GM18867 (cell line): ENCODE measurements around the gene SNRNP27.

Experiments
- ATAC-seq: cut with Tn5 transposase; IDR thresholded peaks from one replicate; pipeline ENCODE4 v1.9.1; 2021; ENCODE audit warnings: mild to moderate bottlenecking, moderate library complexity; ENCODE audit not compliant: unreplicated experiment

Gene SNRNP27

DNA sequence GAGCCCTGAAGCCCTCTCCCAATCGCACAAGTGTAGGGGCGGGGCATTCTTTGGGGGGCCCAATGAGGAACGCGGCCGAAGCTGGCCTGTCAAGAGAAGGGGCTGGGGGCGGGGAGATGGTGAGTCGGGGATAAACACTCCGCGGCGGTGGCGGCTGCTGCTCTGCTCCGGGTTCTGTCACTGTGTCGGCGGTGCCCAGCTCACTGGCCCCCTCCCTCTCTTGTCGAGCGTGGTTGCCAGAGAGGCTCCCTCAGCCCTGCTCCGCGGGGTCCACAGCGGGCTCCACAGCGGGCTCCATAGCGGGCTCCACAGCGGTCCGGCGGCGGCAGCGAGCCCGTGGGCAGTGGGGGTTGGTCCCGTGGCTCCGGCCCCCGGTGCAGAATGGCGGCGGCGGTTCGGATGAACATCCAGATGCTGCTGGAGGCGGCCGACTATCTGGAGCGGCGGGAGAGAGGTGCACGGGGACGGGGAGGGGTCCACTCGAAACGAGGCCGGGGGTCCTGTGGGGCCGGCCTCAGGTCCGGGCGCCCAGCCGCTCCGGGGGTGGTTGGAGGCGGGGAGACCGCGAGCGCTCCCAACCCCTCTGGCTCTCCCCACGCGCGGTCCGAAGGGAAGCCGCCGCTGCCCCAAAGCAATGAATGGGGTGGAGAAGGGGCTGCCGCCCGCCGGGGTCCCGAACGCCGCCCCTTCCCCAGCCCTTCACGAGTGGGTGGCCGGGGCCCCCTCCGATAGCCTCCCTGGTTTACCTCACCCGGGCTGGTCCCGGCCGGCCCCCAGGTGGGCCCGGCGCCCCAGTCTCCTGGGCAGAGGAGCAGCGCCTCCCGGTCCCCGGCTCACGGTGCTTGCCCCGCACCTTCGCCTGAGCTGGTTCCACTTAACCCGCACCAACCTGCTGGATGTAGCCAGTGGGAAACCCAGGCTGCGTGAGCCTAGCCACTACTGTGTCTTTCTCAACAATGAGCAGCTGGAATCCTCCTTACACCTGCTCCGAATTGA lies 21.5 kb downstream of the SNRNP27 start, which contains the start of gene MXD1:
TSS of gene MXD1 (plus strand) at position 160 of the 996 bp plus-strand sequence. CDS start at position 382, 222 bp downstream.
- ATAC-seq = peak; percentile 0

DNA sequence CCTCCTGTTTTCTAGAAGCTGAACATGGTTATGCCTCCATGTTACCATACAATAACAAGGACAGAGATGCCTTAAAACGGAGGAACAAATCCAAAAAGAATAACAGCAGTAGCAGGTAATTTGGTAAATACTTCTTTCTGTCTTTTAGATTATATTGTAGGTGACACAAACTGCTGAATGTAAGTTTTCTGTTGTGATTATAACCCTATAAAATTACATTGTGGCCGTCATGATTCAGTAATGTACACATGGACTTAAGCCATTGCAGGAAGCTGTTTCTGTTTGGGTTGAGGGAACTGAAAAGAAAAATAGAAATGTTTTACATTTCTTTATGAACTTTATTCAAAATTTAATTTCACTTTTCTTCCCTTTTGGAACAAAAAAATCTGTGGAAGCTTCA lies 22.4 kb downstream of the SNRNP27 start:
- no peak for ATAC-seq

DNA sequence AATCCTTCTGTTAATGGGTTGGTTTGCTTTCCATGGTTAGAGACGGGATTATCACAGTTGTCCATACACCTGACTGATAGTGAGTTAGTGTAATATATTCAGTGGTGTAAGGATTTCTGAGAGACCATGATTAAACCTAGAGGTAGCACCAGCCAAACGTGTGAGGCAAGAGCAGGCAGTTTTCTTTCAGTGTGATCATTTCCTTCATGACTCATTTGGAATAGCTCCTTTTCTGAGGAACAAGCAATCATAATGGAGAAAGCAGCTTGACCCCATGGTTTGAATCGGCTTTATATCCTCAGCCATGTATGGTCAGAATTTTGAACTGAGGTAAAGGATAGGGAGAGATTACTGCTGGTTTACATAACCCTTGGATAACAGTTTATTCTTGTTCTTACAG lies 24.1 kb downstream of the SNRNP27 start:
- ATAC-seq = no peak

DNA sequence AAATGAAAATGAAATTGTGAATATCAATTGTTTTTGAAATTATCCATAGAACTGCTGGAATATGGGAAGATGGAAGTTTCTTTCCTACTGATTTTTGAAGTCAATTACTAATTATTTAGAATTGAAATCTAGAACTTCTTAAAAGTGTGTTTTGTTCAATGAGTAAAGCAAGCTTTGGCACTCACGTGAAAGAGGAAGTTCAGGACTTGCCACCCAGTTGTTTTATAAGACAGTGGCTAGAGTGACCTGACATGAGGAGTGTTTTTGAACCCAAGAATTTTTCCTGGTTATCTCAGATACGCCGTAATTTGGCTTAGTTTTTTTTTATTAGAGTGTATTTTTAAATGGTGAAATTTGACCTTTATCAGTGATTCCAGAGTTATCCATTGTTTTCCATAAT lies 24.6 kb downstream of the SNRNP27 start:
- ATAC-seq = no peak

DNA sequence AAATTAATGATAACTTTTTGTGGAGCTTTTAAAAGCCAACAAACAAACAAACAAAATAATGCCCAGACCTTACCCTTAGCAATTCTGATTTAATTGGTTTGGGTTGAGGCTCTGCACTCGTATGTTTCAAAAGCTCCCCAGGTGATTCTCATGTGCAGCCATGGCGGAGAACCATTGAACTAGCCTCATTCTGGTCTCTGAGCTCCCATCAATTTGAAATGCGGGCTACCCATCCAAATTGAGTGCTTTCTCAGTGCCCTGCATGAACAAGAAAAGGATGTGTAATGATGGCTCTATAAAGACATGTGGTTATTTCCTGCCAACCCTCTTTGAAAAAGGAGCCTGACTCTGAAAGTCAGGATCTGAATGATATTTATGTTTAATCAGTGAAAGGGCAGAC lies 29.4 kb downstream of the SNRNP27 start:
- ATAC-seq = no peak

DNA sequence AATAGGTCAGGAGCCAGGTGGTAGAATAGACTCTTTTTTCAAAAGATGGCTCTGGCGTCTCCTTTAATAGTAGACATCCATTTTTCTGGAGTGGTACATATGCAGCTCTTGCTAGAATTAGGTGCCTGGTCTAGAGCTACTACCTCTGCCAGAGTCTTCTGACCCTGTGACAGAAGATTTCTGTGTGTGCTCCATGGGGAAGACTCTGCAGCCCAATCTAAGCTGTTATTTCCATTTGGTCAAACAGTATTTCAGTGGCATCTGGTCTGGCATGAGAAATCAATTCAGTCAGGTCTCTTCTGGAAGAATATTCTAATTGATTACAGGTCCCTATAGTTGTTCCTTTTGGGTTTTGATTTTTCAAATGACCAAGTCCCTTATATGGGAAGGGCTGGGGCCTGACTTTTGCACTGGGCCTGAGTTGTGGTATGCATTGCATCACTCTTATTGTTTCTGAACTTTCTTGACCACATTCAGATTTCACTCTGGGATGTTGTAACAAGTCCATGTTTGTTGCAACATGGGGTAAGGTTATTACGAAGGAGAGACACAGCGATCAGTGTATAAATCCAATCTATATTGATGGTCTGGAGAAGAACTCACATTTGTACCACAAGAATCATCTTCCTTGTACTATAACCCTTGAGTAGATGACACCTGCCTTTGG lies 33.2 kb downstream of the SNRNP27 start:
- ATAC-seq = no peak

DNA sequence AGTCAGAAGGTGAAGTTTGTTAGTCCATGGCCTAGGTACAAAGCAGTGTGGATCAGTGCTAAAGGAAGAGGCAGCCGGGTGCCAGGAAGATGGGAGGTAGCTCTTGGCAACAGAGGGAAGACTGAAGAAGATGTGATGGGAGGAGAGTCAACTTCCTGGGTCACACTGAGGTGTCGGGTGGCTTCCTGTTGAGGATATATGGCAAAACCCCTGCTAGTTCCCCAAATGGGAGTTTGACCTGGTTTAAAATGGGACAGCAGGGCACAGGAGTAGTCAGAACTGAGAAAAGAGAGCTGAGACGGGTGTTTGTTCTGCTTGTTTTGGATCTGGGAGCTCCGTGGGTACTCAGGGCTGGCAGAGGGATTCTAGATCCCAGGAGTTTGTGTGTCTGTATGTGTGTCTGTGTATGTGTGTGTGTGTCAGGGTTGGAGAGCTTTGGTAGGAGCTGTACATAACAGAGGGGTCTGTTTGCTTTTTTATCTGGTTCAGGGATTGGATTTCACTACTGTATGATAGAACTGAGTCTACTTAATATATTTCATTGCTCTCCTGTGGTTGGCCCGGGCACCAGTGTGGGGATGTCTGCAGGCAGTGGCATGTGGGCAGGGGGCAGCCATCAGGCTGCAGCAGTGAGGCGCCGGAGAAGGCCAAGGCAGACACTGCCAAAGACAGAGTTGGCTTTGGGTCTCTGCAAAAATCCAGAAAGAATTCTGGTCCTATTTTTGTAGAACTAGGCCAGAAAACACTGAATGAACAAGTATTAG lies 38.3 kb downstream of the SNRNP27 start:
- no peak for ATAC-seq

DNA sequence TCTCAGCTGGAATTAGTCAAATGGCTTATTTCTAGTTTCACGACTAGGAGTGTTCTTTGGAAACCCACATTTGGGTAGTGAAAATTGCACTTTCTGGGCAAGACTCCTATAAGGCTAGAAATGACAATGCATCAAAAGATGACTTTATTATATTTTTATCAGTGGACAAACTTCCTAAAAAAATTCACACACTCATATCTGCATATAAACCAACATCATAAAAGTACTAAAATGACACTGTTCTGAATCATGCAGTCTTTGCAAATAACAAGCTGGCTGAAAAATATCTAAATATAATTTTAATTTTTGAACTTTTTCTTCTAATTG lies 38.8 kb downstream of the SNRNP27 start:
- no peak for ATAC-seq

DNA sequence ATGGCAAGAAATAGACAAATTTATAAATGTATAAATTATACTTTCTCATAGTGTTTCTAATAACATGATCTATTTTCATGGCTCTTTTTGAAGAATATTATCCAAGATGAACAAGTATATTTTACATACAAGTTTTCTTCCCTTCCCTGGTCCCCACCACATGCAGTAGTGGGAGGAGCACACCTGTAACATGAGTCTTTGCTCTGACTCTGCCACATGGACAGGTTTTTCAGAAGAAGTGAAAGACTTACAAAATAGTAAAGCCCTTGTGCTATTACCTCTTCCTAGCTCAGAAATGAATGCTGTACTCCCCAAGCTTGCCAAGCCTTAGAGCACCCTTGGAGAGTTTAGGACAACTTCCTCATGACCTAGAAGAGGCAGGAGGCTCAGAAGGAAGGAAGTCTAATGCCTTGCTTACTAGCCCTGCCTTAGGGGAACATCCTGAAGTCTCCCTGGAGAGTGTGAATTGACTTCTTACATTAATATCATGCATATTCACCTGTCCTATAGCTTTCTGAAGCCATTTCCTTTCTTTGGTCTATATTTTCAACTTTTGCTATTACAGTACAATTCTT lies 39.6 kb downstream of the SNRNP27 start:
- ATAC-seq = no peak

DNA sequence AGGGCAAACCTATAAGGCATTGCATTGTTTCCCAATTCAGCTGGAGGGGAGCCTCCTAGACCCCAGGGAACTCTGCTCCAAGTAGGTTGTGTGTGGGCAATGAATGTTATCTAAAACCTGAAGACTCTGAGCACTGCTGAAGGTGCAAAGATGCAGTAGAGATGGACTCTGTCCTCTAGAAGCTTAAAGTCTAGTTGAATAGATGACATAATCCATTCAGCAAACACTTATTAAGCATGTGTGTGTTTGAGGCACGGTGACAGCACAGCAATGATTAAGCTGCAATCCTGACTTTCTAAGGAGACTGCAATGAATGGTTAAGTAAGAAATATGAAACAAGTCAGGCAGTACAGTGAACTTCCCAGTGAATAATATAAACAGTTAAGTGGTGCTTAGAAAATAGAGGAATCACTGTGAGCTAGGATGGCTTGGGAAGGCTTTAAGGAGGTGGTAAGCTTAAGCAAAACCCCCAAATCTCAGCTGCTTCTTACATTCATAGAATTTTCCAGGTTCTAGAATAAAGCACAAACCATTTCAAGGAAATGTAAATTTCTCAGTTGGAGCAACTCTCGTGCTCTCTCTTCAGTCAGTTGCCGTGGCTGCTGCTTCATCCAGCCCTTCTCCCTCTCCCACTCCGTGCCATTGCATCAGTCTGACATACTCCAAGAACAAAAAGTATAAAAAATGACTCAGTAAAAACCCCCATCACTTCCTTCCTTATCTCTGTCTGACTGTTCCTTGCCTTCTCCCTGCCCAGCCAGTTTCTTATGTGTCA lies 40.3 kb downstream of the SNRNP27 start:
- no peak for ATAC-seq

DNA sequence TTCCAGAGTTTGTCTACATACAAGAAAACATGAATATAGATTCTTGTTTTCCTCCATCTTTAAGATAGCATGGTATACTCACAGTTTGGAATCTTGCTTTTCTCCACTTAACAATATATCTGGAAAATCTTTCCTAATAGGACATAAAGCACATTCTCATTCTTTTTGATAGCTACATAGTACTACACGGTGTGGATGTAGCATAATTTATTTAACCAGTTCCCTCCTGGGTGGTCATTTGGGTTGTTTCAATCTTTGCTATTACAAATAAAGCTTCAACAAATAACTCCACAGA lies 40.8 kb downstream of the SNRNP27 start:
- ATAC-seq = no peak

DNA sequence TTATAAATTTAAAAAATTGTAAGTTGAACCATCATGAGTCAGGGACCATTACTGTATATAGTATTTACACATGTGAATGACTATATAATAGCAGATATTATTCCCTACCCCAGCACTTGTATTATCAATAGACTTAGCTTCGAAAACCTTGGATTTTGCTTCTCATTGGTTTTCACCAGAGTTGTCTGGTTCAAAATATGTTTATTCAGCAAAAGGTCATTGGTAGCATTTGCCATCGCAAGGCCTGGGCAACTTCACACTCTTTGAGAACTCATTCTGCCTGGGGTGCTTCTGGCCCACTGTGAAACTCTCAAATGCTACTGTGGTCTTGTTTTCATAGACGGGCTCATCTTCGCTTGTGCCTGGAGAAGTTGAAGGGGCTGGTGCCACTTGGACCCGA lies 41.3 kb downstream of the SNRNP27 start:
- no peak for ATAC-seq

DNA sequence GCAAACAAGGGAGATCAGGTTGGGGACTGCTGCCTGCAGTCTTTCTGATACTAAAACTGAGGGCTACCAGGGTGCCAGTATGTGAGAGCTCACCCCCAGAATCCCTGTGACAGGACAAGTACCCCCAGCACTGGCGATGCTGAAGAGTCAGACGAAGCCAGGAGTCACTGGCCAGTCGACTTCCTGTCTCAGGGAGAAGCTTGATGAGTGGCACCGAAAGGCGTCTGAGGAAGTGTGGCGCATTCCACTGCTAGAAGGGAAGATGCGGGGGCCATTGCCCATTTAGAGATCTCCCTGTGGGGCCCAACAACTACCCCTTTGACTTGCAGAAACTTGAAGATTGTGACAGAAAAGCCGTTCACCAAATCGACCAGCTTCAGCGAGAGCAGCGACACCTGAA lies 43.1 kb downstream of the SNRNP27 start:
- no peak for ATAC-seq

DNA sequence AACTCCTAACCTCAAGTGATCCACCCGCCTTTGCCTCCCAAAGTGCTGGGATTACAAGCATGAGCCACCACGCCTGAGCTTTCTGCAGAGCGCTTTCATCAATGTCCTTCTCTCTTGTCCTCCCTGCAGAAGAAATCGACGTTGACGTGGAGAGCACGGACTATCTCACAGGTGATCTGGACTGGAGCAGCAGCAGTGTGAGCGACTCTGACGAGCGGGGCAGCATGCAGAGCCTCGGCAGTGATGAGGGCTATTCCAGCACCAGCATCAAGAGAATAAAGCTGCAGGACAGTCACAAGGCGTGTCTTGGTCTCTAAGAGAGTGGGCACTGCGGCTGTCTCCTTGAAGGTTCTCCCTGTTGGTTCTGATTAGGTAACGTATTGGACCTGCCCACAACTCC lies 44.2 kb downstream of the SNRNP27 start:
- ATAC-seq = no peak

DNA sequence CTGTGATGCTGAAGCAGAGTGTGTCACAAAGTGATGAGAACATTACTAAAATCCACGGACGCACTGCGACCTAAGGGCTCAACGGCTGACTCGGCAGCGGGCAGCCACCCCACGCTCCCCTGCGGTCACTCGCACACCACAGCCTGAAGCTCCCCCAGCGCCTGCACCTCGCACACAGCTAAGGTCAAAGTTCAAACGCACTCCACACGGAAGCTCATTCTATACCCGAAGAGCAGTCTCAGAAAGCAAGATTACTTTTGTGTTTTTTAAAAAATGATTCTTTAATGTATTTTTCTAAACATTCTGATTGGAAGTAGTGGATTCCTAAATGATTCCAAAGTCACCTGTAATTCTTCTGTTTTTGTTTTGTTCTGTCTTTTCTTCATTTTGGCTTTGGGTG lies 46.0 kb downstream of the SNRNP27 start:
- no peak for ATAC-seq

DNA sequence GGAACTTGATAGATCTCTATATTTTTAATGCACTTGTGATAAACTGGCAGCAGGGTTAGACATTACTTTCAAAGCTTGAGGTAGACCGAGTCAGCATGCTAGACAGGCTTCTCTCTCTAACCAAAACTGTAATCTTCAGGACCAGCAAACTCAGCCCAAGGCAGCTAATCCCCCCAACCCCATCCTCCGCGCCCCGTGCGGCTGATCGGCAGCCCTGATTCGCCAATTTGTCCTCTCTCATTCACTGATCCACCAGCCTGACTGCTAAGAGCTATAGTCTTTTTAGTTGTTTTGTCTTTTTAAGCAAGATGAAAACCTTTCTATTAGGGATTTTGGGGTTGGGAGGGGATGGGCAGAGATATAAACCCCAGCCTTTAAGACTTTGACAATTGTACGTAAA lies 46.9 kb downstream of the SNRNP27 start:
- ATAC-seq = no peak

DNA sequence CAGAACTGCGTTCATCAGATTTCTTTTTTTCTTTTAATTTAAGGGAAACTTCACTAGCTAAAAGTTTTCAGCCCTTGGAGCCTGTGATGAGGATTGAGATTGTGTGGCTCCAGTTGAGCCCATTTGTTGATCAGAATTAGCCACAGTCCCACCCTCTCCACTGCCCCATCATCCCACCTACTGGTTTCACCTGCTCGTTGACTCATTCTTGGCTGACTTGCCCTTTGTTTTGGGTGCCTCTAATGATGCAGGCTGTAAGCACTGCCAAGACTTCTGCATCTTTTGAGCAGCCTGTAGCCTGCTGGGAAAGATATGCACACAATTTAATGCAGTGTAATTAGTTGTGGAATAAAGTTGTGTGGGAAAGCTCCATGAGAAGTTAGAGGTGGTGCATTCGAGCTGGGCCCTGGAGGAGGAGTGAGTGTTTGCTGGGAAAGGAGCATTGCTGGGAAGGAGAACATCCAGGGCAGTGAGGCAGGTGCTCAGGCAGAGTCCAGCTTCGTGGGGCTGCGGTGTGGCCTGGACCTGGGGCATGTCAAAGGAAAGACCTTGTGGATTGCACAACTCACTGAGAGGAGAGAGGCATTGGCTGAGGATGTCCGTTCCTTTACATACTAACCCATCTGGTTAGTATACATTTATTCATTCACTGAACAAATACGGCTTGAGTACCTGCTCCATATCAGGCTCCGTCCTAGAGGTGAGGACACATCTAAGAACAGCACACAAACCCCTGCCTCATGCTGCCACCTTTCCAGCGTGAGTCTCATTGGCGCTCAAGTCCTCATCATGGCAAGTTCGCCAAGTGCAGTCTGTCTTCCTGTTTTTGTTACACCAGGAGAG lies 49.5 kb downstream of the SNRNP27 start:
- no peak for ATAC-seq

DNA sequence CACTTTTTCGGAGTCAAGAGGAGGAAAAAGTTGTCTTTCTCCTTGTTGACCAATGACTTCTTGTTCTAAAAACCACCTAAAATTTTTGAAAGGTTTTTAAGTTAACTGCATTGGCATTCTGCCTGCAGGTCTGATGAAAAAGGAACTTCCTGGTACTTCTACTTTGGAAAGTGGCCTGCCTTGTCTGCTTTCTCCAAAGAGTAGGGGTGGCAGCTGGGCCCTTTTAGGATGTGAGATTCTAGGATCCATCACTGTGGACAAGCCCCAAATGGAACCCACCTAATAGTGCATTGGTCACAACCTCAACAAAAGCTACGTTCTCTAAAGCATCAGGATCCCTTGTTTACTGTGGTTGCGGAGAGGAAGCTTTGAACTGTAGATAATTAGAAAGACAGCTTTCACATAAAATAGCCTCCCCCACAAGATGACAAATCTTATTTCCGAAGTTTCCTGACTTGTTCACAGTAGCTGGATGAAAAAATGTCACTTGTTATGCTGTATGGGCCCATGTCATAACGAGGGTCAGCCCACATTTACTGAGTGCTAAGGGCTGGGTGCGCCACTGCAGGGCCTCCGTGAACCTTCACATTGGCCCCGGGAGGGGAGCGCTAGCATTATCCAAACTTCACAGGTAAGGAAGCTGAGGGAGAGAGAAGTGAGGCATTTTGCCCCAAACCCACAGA lies 50.2 kb downstream of the SNRNP27 start:
- ATAC-seq = no peak

DNA sequence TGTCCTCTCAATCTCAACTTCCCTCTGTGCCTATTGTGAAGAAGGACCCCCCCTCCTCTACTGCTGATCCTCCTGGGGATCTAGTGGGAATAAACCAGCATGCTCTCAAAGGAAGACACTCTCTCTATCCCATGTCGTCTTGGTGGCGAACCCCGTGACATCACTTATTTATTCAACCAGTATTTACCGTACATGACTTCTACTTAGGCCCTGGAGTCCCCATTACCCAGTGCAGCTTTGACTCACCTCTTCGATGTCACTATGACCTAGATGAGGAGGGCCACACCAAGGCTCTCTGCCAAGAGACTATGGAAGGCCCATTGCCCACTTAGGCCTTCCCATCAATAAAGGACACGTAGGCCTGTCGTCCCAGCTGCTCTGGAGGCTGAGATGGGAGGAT lies 51.0 kb downstream of the SNRNP27 start:
- ATAC-seq = no peak
